Measurements from ENCODE around the gene ADAMTSL3.
"Not testable (repeated sequence)": the region's sequence is repeated elsewhere in the genome, so short reads cannot be mapped to it uniquely, and the experiment has no call there.

ADAMTSL3 gene

GRCh38 chr15:83959477-83959876 lies 305.6 kb downstream of the ADAMTSL3 start:
- no peak for DNase-seq (ENCODE audit: low spot score)
- Histone ChIP-seq H3K36me3 (ENCODE audit: low read depth) (no peaks in the 10 kb centered on the region), H3K9me3 (ENCODE audit: severe bottlenecking) (no peaks in the 10 kb centered on the region), H3K27me3 (ENCODE audit: insufficient read depth, poor library complexity, severe bottlenecking) (no peaks in the 10 kb centered on the region), H3K4me3 (ENCODE audit: severe bottlenecking) (no peak overlapping the region), H3K4me1 (ENCODE audit: insufficient read depth, poor library complexity, severe bottlenecking) (peaks cover 3% of the 10 kb centered on the region), H3K27ac (ENCODE audit: poor library complexity, severe bottlenecking) (no peak overlapping the region)
- ATAC-seq (ENCODE audit: low read depth): peak; percentile 61; the same call in 2 of the 3 replicates
- no peak for TF ChIP-seq CTCF (IDR thresholded peaks at IDR 0.05; ENCODE audit: poor library complexity, severe bottlenecking)

DNA sequence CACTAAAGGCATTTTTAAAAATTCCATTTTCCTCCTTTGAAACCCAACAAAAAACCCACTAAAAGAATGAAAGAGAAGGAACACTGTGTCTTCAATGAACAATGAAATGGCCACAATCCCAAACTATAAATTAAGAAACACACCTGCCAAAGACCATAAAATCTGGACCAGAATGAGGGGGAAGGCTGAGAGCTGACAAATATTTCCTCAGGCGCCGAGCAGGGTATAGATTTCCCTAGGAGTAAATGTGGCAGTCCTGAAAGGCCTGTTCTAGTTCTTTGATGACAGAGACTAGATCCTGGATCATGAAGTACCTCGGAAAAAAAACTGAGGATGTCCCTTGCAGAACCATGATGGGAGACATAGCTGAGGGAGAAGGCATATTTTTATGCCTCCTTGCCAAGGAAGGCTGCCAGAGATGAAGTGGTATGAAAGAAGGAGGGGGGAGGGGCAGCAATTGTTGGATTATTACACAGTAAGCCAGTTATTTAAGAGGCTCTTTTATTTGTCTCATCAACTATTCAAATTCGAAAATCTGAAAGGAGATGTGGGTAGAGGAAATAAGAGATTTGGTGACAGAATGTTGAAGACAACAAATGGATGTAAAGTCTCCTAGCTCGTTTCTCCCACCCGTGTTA lies 306.4 kb downstream of the ADAMTSL3 start:
- H3K27ac ChIP-seq (ENCODE audit: poor library complexity, severe bottlenecking): no peak overlapping the region
- DNase-seq (ENCODE audit: low spot score): no peak
- H3K4me1 ChIP-seq (ENCODE audit: insufficient read depth, poor library complexity, severe bottlenecking): peaks cover 3% of the 10 kb centered on the region
- H3K27me3 ChIP-seq (ENCODE audit: insufficient read depth, poor library complexity, severe bottlenecking): no peaks in the 10 kb centered on the region
- no peak overlapping the region for H3K4me3 ChIP-seq (ENCODE audit: severe bottlenecking)
- ATAC-seq (ENCODE audit: low read depth): no peak
- no peak for TF ChIP-seq CTCF (IDR thresholded peaks at IDR 0.05; ENCODE audit: poor library complexity, severe bottlenecking)
- no peaks in the 10 kb centered on the region for H3K36me3 ChIP-seq (ENCODE audit: low read depth)
- H3K9me3 ChIP-seq (ENCODE audit: severe bottlenecking): no peaks in the 10 kb centered on the region

GRCh38 chr15:83961311-83961710 lies 307.4 kb downstream of the ADAMTSL3 start:
- Histone ChIP-seq H3K4me1 (ENCODE audit: insufficient read depth, poor library complexity, severe bottlenecking) (peaks cover 3% of the 10 kb centered on the region), H3K4me3 (ENCODE audit: severe bottlenecking) (no peak overlapping the region)

GRCh38 chr15:83964967-83965366 lies 311.0 kb downstream of the ADAMTSL3 start:
- not testable (repeated sequence) for H3K4me3 ChIP-seq (ENCODE audit: severe bottlenecking); H3K4me1 ChIP-seq (ENCODE audit: insufficient read depth, poor library complexity, severe bottlenecking); H3K27me3 ChIP-seq (ENCODE audit: insufficient read depth, poor library complexity, severe bottlenecking); H3K9me3 ChIP-seq (ENCODE audit: severe bottlenecking); H3K27ac ChIP-seq (ENCODE audit: poor library complexity, severe bottlenecking); DNase-seq (ENCODE audit: low spot score); H3K36me3 ChIP-seq (ENCODE audit: low read depth); ATAC-seq (ENCODE audit: low read depth)

More at GRCh38 chr15:83961311-83961710, 307.4 kb downstream of the ADAMTSL3 start:
- H3K27ac ChIP-seq (ENCODE audit: poor library complexity, severe bottlenecking): no peak overlapping the region
- no peak for TF ChIP-seq CTCF (IDR thresholded peaks at IDR 0.05; ENCODE audit: poor library complexity, severe bottlenecking)
- no peaks in the 10 kb centered on the region for H3K27me3 ChIP-seq (ENCODE audit: insufficient read depth, poor library complexity, severe bottlenecking)
- ATAC-seq (ENCODE audit: low read depth) (no peak), DNase-seq (ENCODE audit: low spot score) (no peak)
- H3K36me3 ChIP-seq (ENCODE audit: low read depth): no peaks in the 10 kb centered on the region
- H3K9me3 ChIP-seq (ENCODE audit: severe bottlenecking): no peaks in the 10 kb centered on the region

GRCh38 chr15:83970295-83970890 lies 316.5 kb downstream of the ADAMTSL3 start:
- H3K27me3 ChIP-seq (ENCODE audit: insufficient read depth, poor library complexity, severe bottlenecking): no peaks in the 10 kb centered on the region
- H3K27ac ChIP-seq (ENCODE audit: poor library complexity, severe bottlenecking): no peak overlapping the region
- ATAC-seq (ENCODE audit: low read depth) (no peak), DNase-seq (ENCODE audit: low spot score) (no peak)
- no peaks in the 10 kb centered on the region for H3K9me3 ChIP-seq (ENCODE audit: severe bottlenecking)
- H3K4me3 ChIP-seq (ENCODE audit: severe bottlenecking): no peak overlapping the region
- TF ChIP-seq CTCF (IDR thresholded peaks at IDR 0.05; ENCODE audit: poor library complexity, severe bottlenecking): no peak
- no peaks in the 10 kb centered on the region for H3K4me1 ChIP-seq (ENCODE audit: insufficient read depth, poor library complexity, severe bottlenecking)
- H3K36me3 ChIP-seq (ENCODE audit: low read depth): no peaks in the 10 kb centered on the region
